ENCODE measurements around the gene MACROD1.

MACROD1 gene

DNA sequence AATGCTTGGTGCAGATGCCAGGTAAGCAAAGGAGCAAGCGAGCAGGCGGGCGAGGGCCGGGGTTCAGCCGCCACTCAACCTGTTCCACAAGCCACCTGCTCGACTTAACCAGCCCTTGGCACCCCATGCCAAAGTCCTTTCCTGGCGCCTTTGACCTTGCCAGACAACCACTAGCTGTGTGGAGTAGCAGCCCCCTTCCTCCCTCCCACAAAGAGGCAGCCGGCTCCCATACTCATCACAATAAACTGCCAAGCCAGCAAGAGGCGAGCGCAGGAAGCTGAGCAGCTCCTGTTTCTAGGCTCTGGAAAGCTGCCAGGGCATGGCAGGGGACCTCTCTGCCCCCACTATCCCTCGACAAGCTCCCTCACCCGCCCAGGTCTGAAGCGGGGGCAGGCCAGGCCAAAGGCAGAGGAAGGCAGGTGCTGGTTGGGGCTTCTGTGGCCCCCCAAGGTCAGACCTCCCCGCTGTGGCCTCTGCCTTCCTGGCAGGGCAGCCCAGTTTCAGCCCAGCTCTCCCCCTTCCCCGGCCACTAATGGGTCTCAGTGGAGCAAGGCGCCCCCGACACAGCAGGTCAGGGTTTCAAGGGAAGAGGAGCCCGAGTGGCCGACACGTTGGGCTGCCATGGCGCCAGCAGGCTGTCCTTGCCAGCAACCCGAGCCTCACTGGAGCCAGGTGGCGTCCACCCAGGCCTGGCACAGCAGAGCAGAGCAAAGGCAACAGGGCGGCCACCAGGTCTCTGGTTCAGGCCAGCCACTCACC is 15.3 kb downstream of the MACROD1 start:
- no peak for DNase-seq

DNA sequence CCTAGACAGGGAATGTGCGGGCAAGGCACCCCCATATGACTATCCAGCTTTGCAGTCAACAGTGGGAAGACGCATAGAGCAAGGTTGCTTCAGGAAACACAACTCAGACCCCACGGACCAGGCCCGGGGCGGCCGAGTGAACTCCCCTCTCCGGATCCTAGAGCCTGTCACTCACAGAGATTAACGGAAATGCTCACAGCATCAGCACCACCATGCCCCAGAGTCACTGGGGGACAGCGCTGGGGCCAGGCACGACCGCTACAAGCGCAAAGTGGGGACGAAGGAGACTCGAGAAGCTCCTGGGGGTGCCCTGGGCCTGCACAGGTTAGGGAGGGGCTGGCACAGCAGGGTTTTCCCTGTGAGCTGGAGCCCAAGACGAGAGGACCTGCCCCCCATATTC is 15.9 kb downstream of the MACROD1 start:
- no peak for DNase-seq

DNA sequence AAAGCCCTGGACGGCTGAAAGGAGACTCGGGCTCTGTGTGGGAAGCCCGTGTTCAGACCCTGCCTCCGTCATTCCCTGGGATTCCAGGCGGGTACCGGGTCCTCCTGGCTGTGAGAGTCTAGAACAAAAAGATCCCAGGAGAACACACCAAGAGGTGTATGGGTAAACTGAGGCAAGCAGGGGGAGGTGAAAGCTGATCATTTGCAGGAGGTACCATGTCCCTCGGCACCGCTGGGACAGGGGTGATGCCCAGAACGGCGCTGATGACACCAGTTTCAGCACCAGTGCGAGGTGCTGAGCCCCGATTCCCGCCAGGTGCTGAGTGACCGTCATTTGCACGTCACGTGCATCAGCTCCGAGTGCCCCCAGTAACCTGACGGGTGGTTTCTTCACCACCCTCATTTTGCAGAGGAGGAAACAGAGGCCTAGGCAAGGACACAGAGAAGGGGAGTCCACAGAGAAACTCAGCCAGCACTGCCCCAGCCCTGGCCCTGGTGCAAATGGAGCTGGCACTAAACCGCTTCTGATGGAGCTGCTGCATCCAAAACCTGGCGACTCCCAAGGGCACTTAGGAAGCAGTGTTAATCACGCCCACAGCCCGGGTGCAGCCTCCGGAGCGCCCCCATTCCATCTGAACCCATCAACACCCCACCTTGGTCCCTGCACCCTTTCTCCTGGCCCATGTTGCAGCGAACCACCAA is 16.8 kb downstream of the MACROD1 start:
- no peak for DNase-seq

DNA sequence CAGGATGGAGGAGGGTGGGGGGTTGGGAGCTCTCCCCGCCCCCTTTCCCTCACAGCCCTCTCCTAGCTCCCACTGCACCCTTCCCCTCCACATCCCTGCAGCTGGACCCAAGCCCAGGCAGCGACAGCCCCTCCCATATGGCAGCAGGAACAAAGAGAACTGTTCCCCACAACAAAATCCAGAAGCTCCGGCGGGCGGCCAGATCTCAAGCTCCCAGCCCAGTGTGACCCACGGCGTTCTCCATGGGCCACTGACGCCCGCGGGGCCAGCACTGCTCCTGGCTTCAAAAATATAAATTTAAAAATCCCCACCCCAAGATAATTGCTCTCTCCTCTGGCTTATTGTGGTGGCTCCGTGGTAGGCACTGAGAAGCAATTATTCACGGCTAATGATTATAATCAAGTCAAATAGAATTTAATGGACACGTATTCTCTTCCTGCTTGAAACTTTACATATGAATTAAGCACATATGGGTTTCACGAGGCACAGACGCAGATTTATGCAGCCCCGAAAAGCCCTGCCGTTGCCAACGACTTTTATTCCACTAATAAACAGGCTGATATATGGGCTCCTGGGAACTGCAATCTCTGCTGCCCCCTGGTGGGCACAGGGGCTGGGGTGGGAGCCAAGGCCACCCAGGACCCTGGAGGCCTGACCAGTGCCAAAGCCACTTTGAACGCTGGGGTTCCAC is 17.5 kb downstream of the MACROD1 start:
- DNase-seq = peak; percentile 67

DNA sequence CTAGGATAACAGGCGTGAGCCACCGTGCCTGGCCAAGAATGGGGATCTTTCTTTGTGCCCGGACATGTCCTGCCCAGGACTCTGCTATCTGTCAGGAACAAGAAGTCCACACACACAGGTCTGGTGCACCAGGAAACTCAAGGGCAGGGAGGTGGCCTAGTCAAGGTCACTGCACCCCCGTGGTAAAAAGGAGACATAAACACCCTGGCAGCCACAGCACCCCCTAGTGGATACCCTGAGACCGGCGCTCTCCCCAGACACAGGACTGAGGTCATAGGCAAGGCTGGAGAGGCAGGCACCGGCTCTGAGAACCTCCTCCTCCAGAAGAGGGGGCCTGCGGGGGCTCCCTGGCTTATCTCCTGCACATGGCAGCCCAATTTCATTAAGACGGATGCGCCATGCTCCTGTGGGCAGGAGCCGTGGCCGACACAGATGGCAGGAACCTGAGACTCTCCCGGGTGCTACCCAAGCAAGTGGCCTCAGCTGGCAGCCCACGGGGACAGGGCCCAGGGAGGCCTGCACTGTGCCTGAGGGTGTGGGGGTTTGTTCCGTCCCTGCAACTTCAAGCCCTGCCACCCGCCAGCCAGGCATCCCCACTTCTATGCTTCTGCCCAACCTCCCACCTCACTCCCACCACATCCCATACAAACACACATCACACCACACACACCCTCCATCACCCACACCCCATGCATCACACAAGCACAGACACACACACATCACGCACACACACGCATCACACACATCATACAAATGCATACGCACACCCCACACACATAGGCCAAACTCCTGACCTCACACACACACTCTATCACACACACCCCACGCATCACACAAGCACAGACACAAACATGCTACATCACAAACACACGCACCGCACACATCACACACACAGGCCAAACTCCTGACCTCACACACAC is 19.6 kb downstream of the MACROD1 start:
- peak; percentile 66 for DNase-seq

DNA sequence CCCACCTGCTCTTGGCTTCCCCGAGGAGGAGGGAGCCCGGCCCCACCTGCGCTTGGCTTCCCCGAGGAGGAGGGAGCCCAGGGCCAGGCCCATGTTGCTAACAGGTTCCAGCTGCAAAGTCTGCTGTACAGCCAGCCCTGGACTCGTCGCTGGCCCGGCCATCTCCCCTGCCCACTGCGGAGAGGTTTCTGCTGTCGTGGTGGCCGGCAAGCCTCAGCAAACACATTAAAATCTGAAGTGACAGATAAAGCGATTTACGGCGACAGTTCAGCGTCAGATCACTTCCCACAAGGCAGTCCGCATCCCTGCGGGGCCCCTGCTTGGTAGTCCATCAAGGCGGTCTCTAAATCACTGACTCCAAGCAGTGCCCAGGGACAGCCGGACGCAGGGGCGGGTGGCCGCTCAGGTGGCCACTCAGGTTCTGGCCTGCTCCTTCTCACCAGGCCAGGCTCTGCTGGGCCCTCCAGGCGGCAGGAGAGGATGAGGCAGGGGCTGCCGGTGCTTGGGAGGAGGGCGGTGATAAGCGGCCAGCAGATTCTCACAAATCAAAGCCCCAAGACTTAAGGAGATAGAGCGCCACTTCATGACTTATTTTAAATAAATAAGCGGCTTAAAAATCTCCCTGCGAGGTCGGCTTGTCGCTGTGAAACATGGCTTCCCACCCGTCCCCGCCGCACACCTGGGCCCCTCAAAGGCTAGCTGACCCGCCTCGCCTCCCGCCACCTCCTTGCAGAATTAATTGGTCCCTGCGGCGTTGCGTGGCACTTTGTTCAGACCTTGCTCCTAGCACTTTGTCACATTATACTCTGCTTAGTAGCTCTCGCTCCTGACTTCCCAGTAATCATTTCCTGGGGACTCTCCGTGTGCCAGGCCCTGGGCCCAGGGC is 21.1 kb downstream of the MACROD1 start:
- no peak for DNase-seq

DNA sequence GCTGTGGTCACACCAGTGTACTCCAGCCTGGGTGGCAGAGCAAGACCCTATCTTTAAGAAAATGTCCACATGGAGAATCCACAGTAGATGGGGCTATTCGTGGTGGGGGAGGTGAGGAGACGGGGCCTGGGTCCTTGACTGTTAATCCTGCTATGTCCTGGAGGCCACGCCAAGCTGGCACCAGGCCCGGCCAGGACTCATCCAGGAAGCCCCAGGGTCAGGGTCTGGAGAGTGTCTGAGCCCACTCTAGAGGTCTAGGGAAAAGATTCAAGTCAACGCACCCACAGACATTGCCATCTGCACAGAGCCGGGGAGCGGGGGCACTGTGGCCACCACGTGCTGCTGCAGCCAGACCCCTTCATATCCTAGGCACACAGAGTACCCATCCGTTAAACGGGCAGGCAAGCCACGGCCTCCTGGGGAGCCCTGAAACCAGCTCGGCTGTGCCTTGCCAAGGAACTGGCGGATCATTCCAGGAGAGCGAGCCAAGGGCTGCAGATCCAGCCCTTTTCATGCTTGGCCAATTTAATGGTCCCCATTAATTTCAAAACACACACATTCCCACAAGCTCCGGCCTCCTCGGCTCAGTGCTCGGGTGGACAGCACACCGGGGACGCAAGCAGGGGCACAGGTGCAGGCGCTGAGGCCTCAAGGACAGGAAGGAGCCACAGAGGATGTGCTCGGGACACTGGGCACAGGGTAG is 24.7 kb downstream of the MACROD1 start:
- DNase-seq = no peak

DNA sequence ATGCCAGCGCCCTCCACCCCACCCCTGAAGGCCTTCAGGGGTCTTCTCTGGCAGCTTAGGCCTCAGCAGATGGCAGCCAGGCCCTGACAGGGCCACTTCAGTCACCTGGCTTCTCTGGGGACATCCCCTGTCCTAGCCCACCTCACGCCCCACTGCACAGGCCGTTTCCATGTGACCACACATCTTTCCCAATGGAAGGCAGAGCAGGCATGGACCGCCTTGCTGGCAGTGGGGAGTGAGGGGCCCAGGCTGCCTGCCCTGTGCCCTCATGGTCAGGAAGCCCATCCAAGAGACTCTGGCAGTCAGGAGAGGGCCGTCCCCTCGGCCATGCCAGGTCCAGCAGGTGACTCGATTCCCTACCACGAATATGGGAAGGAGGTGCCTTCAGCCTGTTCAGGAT is 25.8 kb downstream of the MACROD1 start:
- DNase-seq = no peak

DNA sequence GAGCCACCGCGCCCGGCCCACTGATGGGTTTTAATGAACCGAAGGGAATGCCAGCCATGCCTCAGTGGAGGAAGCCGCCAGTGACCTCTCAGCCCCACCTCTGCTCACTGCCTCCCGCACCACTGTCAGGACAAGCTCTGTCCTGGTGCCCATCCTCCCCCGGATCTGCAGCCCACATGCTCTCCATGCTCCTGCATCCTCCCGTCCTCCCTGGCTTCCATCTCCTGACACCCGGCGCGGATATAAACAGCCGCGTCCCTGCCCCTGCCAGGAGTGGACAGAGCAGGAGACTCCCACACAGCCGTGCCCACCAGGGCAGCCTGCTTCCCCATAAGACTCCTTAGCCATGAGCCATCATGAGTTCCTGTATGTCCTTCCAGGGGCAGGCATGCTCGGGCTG is 26.9 kb downstream of the MACROD1 start:
- DNase-seq = no peak

DNA sequence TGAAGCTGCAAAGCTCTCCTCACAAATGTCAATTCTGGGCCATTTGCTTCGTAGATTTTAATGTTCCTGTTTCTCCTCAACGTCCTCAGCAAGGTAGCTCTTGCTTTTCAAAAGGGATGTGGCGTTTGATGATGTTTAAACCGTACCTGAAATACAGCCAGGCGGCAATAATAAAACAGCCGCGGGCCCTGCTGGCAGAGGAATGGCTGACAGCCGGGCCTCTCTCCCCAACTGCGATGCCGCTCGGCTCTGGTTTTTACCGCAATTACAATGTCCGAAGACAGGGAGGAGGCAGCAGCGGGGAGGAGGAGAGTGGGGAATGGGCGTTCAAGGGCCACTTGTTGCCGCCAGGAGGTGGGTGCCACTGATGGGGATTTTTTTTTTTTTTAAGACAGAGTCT is 27.5 kb downstream of the MACROD1 start:
- no peak for DNase-seq

DNA sequence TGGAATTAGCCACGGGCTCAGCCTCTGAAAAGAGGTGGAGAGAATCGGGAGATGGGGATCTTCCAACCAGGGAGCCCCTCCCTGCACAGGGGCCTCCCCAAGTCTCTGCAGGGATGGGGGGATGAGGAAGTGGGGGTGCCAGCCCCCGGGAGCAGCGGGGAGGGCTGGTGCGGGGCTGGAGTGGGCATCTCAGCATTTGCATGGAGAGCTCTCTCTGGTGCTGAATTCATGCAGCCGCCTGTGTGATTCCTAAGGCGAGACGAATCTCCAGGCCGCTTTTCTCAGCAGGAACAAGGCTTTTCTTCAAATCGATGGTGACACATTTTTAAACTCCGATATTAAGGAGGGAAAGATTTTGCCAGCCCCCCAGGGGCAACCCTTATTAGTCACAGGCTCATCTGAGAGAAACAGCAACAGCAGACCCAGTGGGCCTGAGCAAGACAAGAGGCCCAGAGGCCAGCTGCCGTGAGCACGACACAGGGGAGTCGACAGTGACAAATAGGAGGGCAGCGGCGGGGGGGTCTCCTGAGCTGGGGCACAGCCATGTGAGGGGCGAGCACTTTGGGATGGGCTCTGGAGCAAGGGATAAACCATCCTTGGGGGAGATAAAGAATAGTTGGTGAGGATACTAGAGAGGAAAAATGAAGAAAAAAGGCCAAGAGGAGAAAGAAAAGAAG is 29.0 kb downstream of the MACROD1 start:
- DNase-seq = no peak

DNA sequence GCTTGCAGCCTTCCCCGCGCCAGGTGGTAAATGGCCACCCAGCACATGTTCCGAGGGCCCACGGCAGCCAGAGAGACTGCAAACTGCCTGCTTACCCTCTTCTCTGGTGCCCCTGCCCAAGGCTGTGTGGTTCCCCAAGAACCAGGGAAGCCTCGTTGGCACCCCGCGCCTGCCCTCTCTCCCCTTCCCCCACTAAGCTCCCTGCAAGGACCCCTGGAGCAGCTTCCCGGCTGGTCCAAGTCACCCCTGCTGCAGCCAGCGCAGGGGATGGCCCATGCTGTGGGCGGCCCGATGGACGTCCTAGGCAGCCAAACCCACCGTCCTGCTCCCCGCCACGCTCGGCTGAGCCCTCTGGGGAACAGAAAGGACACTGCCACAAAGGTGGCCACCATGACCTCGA is 30.2 kb downstream of the MACROD1 start:
- DNase-seq = no peak

DNA sequence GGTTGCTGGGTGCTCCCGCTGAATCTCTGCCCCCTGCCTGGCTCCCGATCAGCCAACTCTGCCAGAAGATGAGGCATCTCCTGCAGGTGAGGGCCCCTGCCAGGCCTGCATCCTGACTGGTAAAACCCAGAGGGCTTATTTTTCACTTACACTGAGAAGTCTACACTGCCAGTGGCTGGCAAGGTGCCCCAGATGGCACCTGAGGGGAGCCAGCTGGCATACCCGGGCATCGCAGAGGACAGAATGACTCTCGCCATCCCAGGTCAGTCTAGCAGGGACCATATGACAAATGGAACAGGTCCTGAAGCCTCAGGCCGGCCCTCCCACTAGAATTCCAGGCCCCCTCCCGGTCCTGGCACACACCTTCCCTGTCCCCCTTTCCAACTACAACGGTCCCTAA is 30.9 kb downstream of the MACROD1 start:
- DNase-seq = no peak

DNA sequence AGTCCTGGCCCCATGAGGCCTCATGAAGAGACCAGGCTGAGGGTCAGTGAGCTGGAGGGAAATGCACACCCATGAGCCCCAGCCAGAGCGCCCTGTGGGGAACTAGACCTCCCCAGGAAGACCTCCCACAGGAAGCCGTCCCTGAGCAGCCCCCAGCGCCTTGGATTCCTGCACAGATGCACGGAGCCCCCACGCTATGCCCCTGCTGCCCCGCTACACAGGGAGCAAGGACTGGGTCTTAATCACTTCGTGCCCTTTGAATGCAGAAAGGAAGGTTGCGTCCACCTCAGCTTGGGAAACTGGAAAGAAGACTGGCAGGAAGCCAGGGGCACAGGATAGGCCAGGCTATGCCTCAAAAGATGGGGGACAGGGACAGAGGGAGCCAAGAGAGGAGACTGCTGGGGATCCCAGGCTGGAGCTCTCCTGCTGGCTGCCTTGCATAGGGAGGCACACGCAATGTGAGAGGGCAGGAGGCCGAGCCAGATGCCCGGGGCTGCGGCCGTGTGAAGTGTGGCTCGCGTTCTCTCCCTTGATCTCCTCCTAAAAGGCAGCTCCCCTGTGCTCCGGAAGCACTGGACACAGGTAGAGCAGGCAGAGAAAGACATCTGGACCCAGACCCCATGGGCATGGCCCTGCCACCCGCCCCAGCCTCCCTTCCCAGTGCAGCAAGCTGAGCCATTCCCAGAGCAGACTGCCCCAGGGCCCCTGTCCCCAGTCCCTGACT is 32.8 kb downstream of the MACROD1 start:
- no peak for DNase-seq

DNA sequence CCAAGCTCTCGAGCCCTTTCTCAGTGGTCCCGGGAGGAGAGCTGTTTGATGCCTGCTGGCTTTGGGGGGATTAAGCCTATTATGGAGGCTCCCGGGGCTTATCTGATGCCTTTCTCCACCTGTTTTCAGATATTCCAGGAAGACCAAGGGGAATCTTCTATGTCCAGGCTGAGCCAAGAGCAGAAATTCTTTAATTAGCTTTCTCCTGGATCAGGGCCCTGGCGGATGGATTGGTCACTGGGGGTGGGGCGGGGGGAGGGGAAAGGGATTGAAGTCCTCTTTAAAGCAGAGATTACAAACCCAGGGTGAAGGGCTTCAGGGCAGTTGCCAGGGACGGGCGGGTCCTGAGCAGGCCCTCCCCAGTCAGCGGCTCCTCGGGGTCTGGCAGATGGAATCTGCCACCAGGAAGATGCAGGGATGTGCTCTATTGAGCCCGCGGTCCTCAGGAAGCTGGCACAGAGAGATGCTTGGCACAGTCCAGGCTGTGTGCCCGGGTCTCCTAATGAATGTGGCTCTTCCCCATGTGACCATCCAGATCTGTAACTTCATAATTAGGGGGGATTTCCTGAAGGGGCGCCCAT is 33.6 kb downstream of the MACROD1 start:
- no peak for DNase-seq

DNA sequence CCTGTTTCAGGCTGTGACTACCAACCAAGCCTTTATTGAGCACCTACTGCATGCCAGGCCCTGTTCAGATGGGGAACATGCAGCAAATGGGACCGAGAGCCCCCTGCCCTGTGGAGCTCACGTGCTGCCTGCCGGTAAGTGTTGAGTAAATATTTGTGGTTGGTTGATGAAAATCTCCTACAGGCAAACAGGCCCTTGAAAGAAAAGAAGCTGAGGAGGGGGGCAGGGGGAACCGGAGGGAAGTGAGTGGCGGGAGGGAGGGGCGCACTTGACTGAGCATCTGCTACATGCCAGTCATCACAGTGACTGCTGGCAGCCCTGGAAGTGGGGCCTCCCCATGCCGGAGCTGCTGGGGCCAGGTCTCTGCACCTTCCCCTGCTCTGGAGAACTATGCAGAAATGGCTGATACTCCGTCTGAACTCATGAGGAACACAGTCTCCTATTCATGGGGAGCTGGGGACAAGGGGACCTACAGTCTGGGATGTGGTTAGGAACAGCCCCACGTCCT is 34.2 kb downstream of the MACROD1 start:
- DNase-seq = no peak

DNA sequence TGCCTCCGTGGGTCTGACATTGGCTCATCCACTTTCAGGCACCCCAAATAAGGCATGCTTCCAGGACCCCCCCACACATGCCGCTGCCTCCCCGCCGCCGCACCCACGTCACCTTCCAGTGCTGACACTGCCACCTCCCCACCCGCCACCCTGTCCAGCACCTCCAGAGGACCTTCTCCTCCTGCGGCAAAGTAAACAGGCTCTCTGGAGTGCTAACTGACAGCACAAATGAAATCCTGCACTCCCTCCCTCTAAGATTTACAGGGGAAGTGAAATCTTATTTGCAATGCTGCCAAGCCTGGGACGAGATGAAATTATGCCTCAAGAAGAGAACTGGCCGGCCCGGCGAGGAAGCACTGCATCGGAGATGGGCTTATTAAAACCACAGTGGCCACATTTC is 35.3 kb downstream of the MACROD1 start:
- no peak for DNase-seq

DNA sequence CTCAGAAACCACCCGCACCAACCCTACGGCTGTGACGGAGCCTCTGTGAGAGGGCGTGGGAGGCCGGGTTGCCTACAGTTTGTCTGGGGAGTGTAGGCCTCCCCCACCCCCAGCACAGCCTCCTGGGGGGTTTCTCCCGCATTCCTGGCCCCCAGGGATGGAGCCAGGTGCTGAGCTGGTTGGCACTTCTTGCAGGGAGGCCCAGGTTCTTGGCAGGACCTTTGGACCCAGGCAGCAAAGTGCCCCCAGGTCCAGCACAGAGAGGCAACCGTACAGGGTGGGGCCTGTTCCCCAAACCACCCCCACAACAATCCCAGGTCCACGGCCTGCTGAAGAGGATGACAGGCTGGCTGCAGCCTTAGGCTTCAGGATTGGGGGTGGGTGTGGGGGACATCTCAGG is 36.5 kb downstream of the MACROD1 start:
- no peak for DNase-seq

DNA sequence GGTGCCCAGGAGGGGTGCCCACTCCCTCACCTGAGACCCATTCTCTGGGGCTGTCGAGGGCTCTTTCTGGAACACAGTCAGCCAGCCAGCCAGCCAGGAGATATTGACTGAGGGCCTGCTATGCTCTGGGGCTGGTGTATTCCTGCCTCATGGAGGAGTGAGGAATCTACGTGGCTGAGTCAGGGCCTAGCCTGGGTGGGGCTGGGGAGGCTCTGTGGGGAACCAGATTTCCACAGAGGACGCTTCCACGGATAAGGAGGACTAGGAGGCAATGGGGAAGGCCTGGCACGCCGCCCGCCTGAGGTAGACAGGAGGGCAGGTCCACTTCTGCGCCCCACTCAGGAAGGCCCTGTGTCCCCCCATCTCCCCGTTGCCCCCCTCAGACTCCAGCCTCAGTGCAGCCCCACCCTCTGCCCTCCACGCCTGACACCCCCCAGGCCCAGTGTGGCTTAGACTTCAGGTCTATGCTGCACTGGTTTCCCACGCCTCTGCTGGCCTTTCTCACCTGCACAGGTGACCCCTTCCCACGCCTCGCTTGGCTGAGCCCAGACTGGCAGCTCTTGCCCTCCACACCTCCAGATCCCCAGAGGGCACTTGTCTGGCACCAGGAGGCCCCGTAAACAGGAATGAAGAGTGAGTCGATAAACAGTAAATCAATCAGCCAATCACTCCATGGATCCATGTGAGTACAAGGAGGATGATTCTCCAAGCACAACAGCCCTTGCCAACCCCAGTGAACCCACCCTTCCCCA is 37.5 kb downstream of the MACROD1 start:
- no peak for DNase-seq
